Activated naive CD8-positive, alpha-beta T cell (primary cell): ENCODE measurements around the gene CDH12.

Experiments used
- H3K27ac Mint-ChIP-seq: one replicate; pipeline ENCODE4 v1.8.0; 2021; ENCODE audit warnings: mixed read lengths
- H3K27me3 Mint-ChIP-seq: one replicate; pipeline ENCODE4 v1.8.0; 2021; ENCODE audit warnings: mixed read lengths
- H3K36me3 Mint-ChIP-seq: one replicate; pipeline ENCODE4 v1.8.0; 2021; ENCODE audit warnings: mixed read lengths
- H3K4me1 Mint-ChIP-seq: one replicate; pipeline ENCODE4 v1.8.0; 2021; ENCODE audit warnings: low read depth, mixed read lengths
- H3K4me3 Mint-ChIP-seq: one replicate; pipeline ENCODE4 v1.8.0; 2021; ENCODE audit warnings: mild to moderate bottlenecking, mixed read lengths
- H3K9me3 Mint-ChIP-seq: one replicate; pipeline ENCODE4 v1.8.0; 2021; ENCODE audit warnings: low read depth, mixed read lengths

CDH12 gene

DNA sequence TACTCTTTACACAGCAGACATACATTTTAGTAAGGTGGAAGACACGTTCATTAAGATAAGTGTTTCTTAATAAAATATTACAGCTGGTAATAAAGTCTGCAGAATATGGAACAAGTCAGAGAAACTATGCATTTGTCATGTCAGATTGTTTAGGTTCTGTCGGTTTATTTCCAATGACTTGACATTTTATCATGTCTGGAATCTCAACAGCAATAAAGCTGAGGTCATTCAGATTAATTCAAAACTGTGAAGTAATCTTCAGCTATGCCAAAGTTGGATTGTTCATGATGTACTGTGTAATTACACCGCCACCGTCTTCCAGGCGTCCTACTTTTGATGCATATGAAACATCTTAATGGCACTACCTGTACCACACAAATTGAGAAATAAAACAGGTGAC lies 1032.6 kb downstream of the CDH12 start:
- Mint-ChIP-seq H3K27ac (no peak overlapping the region), H3K4me1 (peaks cover 4% of the 10 kb centered on the region), H3K9me3 (peaks cover 9% of the 10 kb centered on the region), H3K4me3 (no peak overlapping the region), H3K36me3 (no peaks in the 10 kb centered on the region), H3K27me3 (no peaks in the 10 kb centered on the region)

DNA sequence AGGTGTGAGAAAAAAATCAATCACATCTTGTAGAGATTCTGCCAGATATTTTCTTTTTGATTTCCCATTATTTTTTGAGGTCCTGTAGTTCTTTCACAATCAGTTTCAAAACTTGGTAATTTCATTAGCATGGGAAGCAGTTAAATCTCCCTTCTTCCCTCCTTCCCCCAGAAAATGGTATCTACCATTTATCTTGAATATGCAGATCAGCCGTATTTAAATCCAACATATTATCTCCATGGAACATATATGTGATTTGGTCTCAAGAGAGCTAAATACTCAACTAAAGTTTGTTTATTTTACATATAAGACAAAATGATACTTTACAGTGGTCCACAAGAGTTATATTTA lies 1034.8 kb downstream of the CDH12 start:
- H3K27ac Mint-ChIP-seq = no peak overlapping the region
- peaks cover 6% of the 10 kb centered on the region for H3K9me3 Mint-ChIP-seq
- H3K4me3 Mint-ChIP-seq = no peak overlapping the region
- H3K27me3 Mint-ChIP-seq = no peaks in the 10 kb centered on the region
- H3K4me1 Mint-ChIP-seq = peaks cover 4% of the 10 kb centered on the region
- no peaks in the 10 kb centered on the region for H3K36me3 Mint-ChIP-seq

DNA sequence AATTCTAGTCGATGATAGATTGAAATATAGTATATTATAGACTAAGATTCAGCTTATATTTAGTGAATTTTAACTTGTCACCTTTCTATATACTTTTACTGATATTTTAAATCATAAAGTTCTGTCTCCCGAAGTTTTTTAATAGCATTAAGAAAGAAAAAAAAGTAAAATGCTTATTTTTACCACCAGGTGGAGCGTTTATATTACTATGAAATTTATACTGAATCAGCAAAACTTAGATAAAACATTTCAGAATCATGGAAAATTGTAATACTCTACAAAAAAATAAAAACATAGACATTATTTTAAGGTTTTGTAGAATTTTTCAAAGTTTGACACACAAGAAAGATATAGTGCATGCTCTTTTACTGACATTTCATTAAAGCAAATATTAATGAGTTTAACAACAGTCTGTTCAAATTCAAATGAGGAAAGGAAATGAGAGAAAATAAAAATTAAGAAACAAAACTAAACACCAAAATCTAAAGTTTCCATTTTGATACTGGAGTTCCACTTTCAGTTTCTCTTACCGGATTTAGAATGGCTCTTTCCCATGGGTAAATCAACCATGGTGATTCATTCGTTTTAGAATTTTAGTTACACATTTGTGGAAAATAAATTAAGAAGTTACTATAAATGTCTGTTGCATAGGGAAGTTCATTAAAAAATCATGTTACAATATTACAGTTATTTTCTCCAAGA lies 1035.3 kb downstream of the CDH12 start:
- Mint-ChIP-seq H3K36me3 (no peaks in the 10 kb centered on the region), H3K4me1 (peaks cover 4% of the 10 kb centered on the region), H3K27me3 (no peaks in the 10 kb centered on the region), H3K27ac (no peak overlapping the region), H3K9me3 (peaks cover 6% of the 10 kb centered on the region), H3K4me3 (no peak overlapping the region)

DNA sequence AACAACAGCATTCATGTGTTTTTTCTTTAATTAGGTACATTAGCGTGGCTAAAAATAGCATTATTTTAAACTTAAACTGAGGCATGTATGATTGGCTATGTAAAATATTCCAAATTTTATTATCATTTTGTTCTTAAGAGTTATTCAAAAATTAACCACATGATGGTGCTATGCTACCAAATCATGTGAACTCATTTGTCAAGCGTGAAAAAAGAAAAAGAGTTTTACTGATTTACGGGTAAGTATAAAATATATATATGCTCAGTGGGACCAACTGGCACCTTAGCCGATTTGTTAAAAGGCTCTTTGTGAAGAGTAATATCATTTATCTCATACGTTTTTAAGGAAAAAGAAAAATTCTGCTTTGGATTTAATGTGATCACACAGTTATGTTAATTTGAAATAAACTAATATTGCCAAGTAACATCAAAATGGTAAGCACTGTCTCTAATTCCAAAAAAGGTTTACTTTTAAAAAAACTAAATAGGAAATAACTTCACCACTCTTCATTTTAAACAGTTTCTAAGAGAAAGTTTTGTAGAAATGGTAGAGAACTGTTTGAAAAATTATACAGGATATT lies 1042.3 kb downstream of the CDH12 start:
- H3K9me3 Mint-ChIP-seq = peaks cover 4% of the 10 kb centered on the region
- H3K4me1 Mint-ChIP-seq = no peaks in the 10 kb centered on the region
- no peak overlapping the region for H3K27ac Mint-ChIP-seq
- no peaks in the 10 kb centered on the region for H3K36me3 Mint-ChIP-seq
- H3K27me3 Mint-ChIP-seq = no peaks in the 10 kb centered on the region
- no peak overlapping the region for H3K4me3 Mint-ChIP-seq

DNA sequence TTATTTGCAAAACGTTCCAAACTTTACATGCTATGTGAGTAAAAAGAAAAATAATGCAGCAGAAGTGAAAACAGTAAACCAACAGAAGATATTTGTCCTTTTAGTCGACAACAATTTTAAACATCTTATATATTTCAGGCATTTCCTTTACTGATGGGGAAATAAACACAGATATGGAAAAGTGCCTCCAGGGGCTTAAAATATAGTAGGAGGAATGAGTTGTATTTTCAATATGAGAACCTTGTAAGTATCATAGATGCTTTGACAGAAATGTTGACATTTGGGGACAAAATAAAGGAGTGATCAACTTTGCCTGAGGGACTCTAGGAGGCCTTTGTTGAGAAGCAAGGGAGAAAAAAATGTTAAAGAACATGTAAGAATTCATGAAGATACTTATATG lies 1043.5 kb downstream of the CDH12 start:
- no peaks in the 10 kb centered on the region for H3K4me1 Mint-ChIP-seq
- no peak overlapping the region for H3K27ac Mint-ChIP-seq
- no peaks in the 10 kb centered on the region for H3K36me3 Mint-ChIP-seq
- no peaks in the 10 kb centered on the region for H3K27me3 Mint-ChIP-seq
- peaks cover 4% of the 10 kb centered on the region for H3K9me3 Mint-ChIP-seq
- H3K4me3 Mint-ChIP-seq = no peak overlapping the region

DNA sequence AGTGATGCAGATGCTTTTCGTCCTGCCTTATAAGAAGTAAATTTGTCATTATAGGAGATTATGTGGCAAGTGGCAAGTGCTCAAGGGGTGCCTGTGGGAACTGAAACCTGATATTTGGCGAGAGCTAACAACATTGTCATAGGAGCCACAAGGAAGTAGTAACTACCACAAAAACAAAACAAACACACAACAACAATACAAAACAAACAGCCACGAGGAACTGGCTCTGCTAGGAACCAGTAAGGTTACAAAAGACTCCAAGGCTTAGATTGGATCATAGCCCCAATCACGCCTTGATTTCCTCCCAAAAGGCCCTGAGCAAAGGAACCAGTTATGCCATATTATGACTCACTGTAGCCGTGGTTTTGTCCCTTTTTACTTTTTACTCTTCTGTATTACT lies 1045.2 kb downstream of the CDH12 start:
- Mint-ChIP-seq H3K36me3 (no peaks in the 10 kb centered on the region), H3K27me3 (no peaks in the 10 kb centered on the region), H3K4me1 (no peaks in the 10 kb centered on the region), H3K4me3 (no peak overlapping the region), H3K27ac (no peak overlapping the region), H3K9me3 (peaks cover 4% of the 10 kb centered on the region)

DNA sequence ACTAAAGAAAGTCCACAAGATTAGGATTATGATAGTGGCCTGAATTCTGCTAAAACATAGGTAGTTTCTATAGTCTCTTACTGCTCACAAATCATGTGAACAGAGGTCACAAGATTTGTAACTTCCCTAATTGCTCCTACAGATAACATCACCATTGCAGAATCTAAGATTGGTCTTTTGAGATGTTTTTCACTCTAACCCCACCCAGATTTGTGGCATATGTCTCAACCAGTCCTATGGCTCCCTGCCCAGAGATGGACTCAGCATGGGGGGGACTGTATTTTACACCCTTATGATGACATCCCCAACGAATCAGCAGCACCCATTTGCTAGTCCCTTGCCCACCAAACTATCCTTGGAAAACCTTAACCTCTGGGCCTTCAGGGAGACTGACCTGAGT lies 1046.2 kb downstream of the CDH12 start:
- no peaks in the 10 kb centered on the region for H3K27me3 Mint-ChIP-seq
- peaks cover 4% of the 10 kb centered on the region for H3K9me3 Mint-ChIP-seq
- no peaks in the 10 kb centered on the region for H3K36me3 Mint-ChIP-seq
- H3K4me1 Mint-ChIP-seq = no peaks in the 10 kb centered on the region
- no peak overlapping the region for H3K4me3 Mint-ChIP-seq
- H3K27ac Mint-ChIP-seq = no peak overlapping the region

DNA sequence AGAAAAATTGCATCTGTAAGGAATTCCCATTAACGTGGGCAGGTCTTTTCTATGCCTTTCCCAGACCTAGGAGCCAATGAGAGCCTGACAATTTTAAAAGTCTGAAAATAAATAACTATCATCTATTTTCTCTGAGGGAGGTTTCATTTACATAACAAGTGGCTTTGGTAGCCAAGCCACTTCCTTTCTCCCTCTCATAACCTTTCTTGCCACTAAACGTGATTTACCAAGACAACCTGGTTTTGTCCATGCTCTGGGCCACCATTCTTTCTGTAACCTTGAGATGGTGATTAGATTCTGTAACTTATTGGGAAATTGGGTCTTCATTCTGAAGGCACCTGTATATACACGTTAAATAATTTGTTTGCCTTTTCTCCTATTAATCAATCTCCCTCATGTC lies 1046.9 kb downstream of the CDH12 start:
- no peaks in the 10 kb centered on the region for H3K4me1 Mint-ChIP-seq
- H3K36me3 Mint-ChIP-seq = no peaks in the 10 kb centered on the region
- no peak overlapping the region for H3K27ac Mint-ChIP-seq
- H3K4me3 Mint-ChIP-seq = no peak overlapping the region
- peaks cover 4% of the 10 kb centered on the region for H3K9me3 Mint-ChIP-seq
- no peaks in the 10 kb centered on the region for H3K27me3 Mint-ChIP-seq

DNA sequence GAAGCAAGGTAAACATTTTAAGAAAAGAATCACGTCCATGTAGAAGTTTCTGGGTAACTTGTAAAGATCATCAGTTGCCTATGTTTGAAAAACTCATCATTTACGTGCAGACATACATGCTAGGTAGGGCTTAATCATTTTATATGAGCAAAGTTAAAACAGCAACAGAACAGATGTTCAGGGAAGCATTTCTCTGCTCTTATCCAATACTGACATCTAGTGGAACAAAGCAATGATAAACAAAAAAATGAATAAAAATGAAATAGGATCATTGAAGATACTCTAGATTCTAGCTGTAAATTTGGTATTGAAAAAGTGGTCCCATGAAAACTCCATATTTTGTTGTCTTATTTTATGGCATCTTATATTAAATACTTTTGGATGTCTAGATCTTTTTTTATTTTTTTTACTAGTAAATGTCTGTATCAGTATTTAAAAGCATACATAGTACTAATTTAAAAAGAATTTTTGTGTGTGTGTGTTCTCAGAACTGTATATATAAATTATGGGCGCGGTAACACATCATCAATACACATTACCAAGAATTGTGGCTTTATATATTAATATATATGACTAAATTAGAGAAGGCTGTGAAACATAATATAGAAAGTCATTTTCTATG lies 1050.2 kb downstream of the CDH12 start:
- H3K4me1 Mint-ChIP-seq = no peaks in the 10 kb centered on the region
- no peak overlapping the region for H3K4me3 Mint-ChIP-seq
- no peak overlapping the region for H3K27ac Mint-ChIP-seq
- no peaks in the 10 kb centered on the region for H3K36me3 Mint-ChIP-seq
- H3K27me3 Mint-ChIP-seq = no peaks in the 10 kb centered on the region
- peaks cover 13% of the 10 kb centered on the region for H3K9me3 Mint-ChIP-seq

DNA sequence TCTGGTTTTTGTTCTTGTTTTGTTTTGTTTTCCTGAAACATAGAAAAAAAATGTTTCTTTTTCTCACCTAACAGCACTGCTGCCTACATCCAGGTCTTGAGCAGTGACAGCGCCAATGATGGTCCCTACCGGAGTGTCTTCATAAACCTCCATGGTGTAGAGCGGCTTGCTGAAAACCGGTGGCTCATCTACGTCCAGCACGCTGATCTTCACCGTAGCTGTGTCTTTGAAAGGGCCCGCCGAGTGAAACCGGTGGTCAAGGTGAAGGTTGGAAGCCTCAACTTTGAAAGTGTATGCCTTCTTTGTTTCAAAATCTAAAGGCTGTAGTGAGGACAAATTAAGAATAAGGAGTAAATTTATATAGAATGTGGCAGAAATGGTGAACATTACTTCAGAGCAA lies 1051.0 kb downstream of the CDH12 start:
- peaks cover 13% of the 10 kb centered on the region for H3K9me3 Mint-ChIP-seq
- no peaks in the 10 kb centered on the region for H3K36me3 Mint-ChIP-seq
- H3K4me1 Mint-ChIP-seq = no peaks in the 10 kb centered on the region
- H3K4me3 Mint-ChIP-seq = no peak overlapping the region
- H3K27me3 Mint-ChIP-seq = no peaks in the 10 kb centered on the region
- no peak overlapping the region for H3K27ac Mint-ChIP-seq

DNA sequence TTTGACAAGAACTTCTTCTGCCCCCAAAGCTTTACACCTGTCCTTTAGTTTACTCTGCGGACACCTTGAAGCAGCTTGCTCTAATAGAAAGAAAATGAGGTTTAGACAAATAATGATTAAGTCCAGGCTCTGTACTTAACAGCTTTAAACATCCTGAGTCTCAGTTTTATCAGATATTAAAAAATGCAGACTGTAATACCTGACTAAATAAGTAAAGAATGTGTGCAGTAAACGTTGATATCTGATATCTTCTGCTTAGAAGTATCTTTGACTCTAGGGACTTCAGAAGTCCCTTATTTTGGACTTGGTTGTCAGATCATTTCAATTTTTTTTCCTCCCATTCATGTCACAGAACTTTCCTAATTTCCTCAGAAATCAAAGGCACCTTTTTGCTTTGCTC lies 1060.4 kb downstream of the CDH12 start:
- H3K4me1 Mint-ChIP-seq = no peaks in the 10 kb centered on the region
- H3K27me3 Mint-ChIP-seq = no peaks in the 10 kb centered on the region
- H3K27ac Mint-ChIP-seq = no peak overlapping the region
- no peaks in the 10 kb centered on the region for H3K36me3 Mint-ChIP-seq
- H3K4me3 Mint-ChIP-seq = no peak overlapping the region
- H3K9me3 Mint-ChIP-seq = no peaks in the 10 kb centered on the region

DNA sequence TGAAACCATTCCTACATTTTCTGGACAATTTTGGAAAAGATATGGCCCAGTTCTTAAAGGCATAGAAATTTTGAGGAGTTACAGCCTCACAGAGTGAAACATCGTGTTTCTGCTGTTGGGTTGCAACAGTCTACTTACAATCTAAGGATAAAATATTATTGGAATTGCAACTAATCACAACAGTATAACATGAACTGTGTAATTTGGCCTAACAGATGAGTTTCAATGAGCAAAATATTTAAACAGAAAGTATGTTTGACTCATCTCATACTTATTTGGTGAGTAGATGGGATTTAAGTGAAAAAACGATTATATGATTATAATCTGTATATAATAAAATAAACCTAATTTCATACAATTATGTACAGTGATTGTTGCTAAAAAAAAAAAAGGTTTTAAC lies 1061.8 kb downstream of the CDH12 start:
- H3K4me3 Mint-ChIP-seq = no peak overlapping the region
- no peaks in the 10 kb centered on the region for H3K9me3 Mint-ChIP-seq
- no peaks in the 10 kb centered on the region for H3K36me3 Mint-ChIP-seq
- no peak overlapping the region for H3K27ac Mint-ChIP-seq
- no peaks in the 10 kb centered on the region for H3K27me3 Mint-ChIP-seq
- H3K4me1 Mint-ChIP-seq = no peaks in the 10 kb centered on the region

DNA sequence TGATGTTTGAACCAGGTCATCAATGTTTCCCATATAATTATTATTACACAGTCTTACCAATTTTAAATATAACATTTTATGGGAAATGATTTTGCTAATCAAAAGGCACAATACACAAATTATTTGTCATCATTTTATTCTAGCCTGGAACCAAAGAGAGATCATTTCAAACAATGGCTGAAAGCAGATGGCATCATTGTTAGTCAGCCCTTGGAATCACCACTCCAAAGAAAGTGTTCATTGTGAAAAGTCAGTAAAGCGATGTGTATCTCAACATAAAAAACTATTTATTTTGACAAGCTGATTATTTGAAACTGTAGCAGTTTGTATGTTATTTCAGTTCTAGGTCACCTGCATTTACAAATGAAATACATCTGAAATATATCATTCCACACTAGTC lies 1068.7 kb downstream of the CDH12 start:
- H3K36me3 Mint-ChIP-seq = no peaks in the 10 kb centered on the region
- no peak overlapping the region for H3K4me3 Mint-ChIP-seq
- H3K27ac Mint-ChIP-seq = no peak overlapping the region
- no peaks in the 10 kb centered on the region for H3K4me1 Mint-ChIP-seq
- H3K27me3 Mint-ChIP-seq = no peaks in the 10 kb centered on the region
- peaks cover 6% of the 10 kb centered on the region for H3K9me3 Mint-ChIP-seq

DNA sequence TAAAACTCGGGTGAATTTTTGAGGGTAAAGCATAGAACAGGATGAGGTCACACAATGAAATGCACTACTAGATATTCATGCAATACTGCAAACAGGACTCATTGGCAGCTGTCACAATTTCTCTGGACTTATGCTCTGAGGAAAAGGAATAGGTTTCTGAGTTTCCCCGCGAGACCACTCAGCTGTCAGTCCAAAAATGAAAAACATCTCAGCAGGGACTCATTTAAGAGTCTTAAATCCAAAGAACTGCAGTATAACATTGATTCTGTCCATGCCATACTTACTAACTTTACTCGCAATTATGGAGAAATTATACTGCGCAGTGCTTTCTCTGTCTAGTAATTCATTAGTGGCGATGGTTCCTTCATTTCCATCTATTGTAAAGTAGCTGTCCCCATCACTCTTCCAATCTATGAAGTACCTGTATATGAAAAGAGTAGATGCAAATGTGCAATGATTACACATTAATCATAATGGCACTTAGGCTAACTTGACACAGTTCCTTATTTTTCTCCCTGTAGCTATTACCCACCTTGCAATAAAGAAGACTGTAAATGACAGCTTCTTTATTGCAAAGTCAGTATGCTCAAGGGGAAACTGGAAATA lies 1070.0 kb downstream of the CDH12 start:
- Mint-ChIP-seq H3K4me3 (no peak overlapping the region), H3K9me3 (peaks cover 6% of the 10 kb centered on the region)

DNA sequence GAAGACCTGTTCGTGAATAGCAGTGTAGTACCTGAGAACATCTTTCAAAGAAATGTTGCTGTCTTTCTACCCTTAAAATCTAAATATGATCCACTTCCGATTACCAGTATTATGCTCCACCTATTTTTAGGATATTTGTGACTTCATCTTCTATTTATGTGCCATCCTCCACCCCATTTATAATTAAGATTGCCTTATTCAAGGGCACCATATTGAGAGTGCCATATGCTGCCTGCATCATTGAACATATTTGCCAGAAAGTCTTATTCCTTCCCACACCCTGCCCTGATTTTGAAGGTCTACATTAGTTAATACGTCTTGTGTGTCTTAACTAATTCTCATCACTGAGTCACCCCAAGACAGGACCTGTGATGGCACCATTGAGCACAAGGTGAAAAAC lies 1076.7 kb downstream of the CDH12 start:
- no peak overlapping the region for H3K4me3 Mint-ChIP-seq
- no peak overlapping the region for H3K27ac Mint-ChIP-seq
- no peaks in the 10 kb centered on the region for H3K27me3 Mint-ChIP-seq
- peaks cover 9% of the 10 kb centered on the region for H3K9me3 Mint-ChIP-seq
- no peaks in the 10 kb centered on the region for H3K36me3 Mint-ChIP-seq
- H3K4me1 Mint-ChIP-seq = no peaks in the 10 kb centered on the region

More for the DNA sequence above, 1070.0 kb downstream of the CDH12 start:
- H3K4me1 Mint-ChIP-seq = no peaks in the 10 kb centered on the region
- no peak overlapping the region for H3K27ac Mint-ChIP-seq
- no peaks in the 10 kb centered on the region for H3K27me3 Mint-ChIP-seq
- no peaks in the 10 kb centered on the region for H3K36me3 Mint-ChIP-seq
